HL-60 (cell line): ENCODE data around the gene MRPL23.

ENCODE experiments used
- CTCF ChIP-seq: IDR thresholded peaks from one replicate; pipeline ENCODE4 v1.5.1; 2011; ENCODE audit warnings: low read length, control low read depth, inconsistent platforms; ENCODE audit not compliant: insufficient read depth
- REST ChIP-seq: IDR thresholded peaks from 2 replicates; pipeline ENCODE4 v1.6.1; 2012; ENCODE audit warnings: low read depth; ENCODE audit not compliant: insufficient replicate concordance

- TF ChIP-seq REST: no peak
- TF ChIP-seq CTCF: no peak
Measured at GRCh38 chr11:1988667-1989317, 41.7 kb downstream of the MRPL23 start.
